ENCODE measurements around the gene AGBL1. TPM values are rescaled to one million over a fixed set of nuclear protein-coding genes. Genes with fewer than 3 reads are reported as not detected.

Gene AGBL1
- total and polyA plus RNA-seq, 8 donors, result under 0.01 to 0.18 TPM; not detected in 6

DNA sequence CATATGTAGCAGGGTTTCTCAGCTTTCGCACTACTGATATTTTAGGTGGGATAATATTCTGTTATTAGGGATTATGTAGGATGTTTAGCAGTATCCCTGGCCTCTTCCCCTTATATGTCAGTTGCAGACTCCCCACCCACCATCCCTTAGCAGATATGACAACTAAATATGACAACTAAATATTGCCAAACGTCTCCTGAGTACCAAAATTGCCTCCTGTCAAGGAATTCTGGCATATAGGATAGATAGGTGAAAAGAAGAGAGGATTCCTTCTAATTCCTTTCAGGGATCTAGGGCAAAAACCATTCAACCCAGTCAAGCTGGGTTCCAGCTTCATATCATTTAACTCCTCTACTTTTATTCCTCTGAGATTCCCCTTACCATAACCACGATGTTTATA is 759.8 kb downstream of the AGBL1 start:
- WGBS, 5 donors, result 65 to 79% (median 75%) methylated on average over 3 of the region's 3 CpGs
- TF ChIP-seq, protein P1, sequence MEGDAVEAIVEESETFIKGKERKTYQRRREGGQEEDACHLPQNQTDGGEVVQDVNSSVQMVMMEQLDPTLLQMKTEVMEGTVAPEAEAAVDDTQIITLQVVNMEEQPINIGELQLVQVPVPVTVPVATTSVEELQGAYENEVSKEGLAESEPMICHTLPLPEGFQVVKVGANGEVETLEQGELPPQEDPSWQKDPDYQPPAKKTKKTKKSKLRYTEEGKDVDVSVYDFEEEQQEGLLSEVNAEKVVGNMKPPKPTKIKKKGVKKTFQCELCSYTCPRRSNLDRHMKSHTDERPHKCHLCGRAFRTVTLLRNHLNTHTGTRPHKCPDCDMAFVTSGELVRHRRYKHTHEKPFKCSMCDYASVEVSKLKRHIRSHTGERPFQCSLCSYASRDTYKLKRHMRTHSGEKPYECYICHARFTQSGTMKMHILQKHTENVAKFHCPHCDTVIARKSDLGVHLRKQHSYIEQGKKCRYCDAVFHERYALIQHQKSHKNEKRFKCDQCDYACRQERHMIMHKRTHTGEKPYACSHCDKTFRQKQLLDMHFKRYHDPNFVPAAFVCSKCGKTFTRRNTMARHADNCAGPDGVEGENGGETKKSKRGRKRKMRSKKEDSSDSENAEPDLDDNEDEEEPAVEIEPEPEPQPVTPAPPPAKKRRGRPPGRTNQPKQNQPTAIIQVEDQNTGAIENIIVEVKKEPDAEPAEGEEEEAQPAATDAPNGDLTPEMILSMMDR (IDR thresholded peaks at IDR 0.05), result no peak
- no peak for TF ChIP-seq EP300 (IDR thresholded peaks at IDR 0.05)
- no peak for TF ChIP-seq POLR2A (IDR thresholded peaks at IDR 0.05)
- TF ChIP-seq POLR2AphosphoS5 (IDR thresholded peaks at IDR 0.05), result no peak
- intact Hi-C loops (cut with DNase I; ENCODE audit: low total_unique reads), result no loop called here

DNA sequence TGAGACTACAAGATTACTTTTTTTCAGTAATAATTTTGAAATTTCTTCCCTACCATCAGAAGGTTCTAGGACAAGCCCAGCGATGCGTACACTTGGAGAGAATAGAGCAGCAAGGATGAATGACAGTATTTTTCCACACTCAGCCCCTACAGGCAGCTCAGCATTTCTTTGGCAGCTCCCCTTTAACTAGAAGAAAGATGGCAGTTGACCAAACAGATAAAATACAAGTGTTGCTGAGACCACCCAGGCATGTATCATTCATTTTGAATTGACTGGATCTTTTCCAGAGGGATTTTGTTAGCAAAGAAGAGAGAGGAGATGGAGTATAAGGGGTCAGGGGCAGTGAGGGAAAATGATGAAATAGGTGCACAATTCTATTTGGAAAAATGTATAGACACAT is 761.3 kb downstream of the AGBL1 start:
- intact Hi-C loops (cut with DNase I; ENCODE audit: low total_unique reads), result no loop called here
- WGBS, 5 donors, result 39 to 47% (median 42%) methylated on average over 2 of the region's 2 CpGs
- TF ChIP-seq, protein P1 (IDR thresholded peaks at IDR 0.05), result no peak
- TF ChIP-seq POLR2AphosphoS5 (IDR thresholded peaks at IDR 0.05) (no peak), POLR2A (IDR thresholded peaks at IDR 0.05) (no peak), EP300 (IDR thresholded peaks at IDR 0.05) (no peak)
- H3K4me1 ChIP-seq, result no peaks in the 10 kb centered on the region
- H3K4me3 ChIP-seq, result no peak overlapping the region
- H3K9me3 ChIP-seq, result no peaks in the 10 kb centered on the region
- DNase-seq, result peak in 1 of 2 donors; percentile 12
- no peaks in the 10 kb centered on the region for H3K36me3 ChIP-seq
- no peaks in the 10 kb centered on the region for H3K27me3 ChIP-seq
- no peak overlapping the region for H3K27ac ChIP-seq

More for the DNA sequence above, 759.8 kb downstream of the AGBL1 start:
- Histone ChIP-seq H3K36me3 (no peaks in the 10 kb centered on the region), H3K4me1 (no peaks in the 10 kb centered on the region), H3K4me3 (no peak overlapping the region), H3K27me3 (no peaks in the 10 kb centered on the region), H3K27ac (no peak overlapping the region), H3K9me3 (no peaks in the 10 kb centered on the region)
- DNase-seq, result no peak

DNA sequence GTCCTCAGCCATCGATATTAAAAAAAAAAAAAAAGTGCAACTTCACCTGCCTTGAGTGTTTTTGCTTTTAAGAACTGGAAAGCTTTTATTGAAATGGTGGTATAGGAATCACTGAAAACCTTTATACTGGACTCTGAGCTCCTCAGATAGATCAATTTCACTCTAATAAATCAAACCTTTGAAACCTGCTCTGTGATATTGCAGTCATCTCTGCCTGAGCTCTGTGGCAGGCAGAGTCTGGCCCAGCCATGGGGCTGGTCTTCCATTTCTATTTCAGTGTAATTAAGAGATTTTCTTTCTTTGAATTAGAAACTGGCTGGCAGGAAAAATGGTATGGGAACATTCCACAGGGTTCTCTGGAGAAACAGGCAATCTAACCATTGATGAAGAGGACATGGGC is 762.5 kb downstream of the AGBL1 start:
- Histone ChIP-seq H3K4me1 (no peaks in the 10 kb centered on the region), H3K27me3 (no peaks in the 10 kb centered on the region), H3K36me3 (no peaks in the 10 kb centered on the region), H3K4me3 (no peak overlapping the region), H3K9me3 (peaks cover 0 to 5% (median 0%) of the 10 kb centered on the region in 4 donors), H3K27ac (no peak overlapping the region)
- TF ChIP-seq, protein P1 (IDR thresholded peaks at IDR 0.05), result no peak
- no peak for TF ChIP-seq POLR2AphosphoS5 (IDR thresholded peaks at IDR 0.05)
- TF ChIP-seq EP300 (IDR thresholded peaks at IDR 0.05), result no peak
- TF ChIP-seq POLR2A (IDR thresholded peaks at IDR 0.05), result no peak
- no peak for DNase-seq
- intact Hi-C loops (cut with DNase I; ENCODE audit: low total_unique reads), result no loop called here
- WGBS, 5 donors, result 72 to 91% (median 81%) methylated on average over 1 of the region's 1 CpG

DNA sequence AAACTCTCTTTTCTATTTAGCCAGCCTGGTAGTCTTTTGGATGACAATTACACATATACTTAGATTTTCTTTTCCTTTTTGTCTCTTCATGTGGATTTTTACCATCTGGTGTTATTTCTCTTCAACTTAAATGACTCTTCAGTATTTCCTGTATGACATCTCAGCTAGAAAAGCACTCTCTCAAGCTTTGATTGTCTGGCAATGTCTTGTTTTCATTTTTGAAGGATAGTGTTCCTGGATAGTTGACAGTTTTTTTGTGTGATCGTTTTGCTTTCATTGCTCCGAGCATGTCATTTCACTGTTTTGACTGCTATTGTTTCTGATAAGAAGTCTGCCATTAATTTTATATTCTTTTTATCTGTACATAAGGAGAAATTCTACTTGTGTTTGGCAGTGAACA is 766.4 kb downstream of the AGBL1 start:
- H3K36me3 ChIP-seq, result no peaks in the 10 kb centered on the region
- peaks cover 0 to 5% (median 0%) of the 10 kb centered on the region in 4 donors for H3K9me3 ChIP-seq
- 77 to 88% (median 82%) methylated on average over 2 of the region's 2 CpGs for WGBS, 5 donors
- no peak overlapping the region for H3K4me3 ChIP-seq
- H3K4me1 ChIP-seq, result no peaks in the 10 kb centered on the region
- H3K27ac ChIP-seq, result no peak overlapping the region
- no peak for DNase-seq
- intact Hi-C loops (cut with DNase I; ENCODE audit: low total_unique reads), result no loop called here
- no peaks in the 10 kb centered on the region for H3K27me3 ChIP-seq
- TF ChIP-seq EP300 (IDR thresholded peaks at IDR 0.05), result no peak
- TF ChIP-seq, protein P1 (IDR thresholded peaks at IDR 0.05), result no peak
- no peak for TF ChIP-seq POLR2A (IDR thresholded peaks at IDR 0.05)
- no peak for TF ChIP-seq POLR2AphosphoS5 (IDR thresholded peaks at IDR 0.05)
